GM23248 (cell line): ENCODE results near the gene ASIC2.

Source experiments
- EZH2 ChIP-seq: fragments of 200-600 bp; sonication (generic); IDR thresholded peaks from 2 replicates; pipeline ENCODE4 v1.6.1; 2018; ENCODE audit warnings: antibody characterized with exemption, mild to moderate bottlenecking; ENCODE audit not compliant: insufficient read depth, poor library complexity, severe bottlenecking
- EZH2phosphoT487 ChIP-seq: fragments of 200-600 bp; sonication (generic); IDR thresholded peaks from 2 replicates; pipeline ENCODE4 v1.6.1; 2018; ENCODE audit warnings: antibody characterized with exemption, moderate library complexity, mild to moderate bottlenecking, low read depth; ENCODE audit not compliant: insufficient read depth

- TF ChIP-seq EZH2, result no peak
- no peak for TF ChIP-seq EZH2phosphoT487
Observed at GRCh38 chr17:33335491-33336173, 42.5 kb upstream of the ASIC2 start.
